Suprapubic skin (tissue), 4 donors: ENCODE measurements around the gene ZNF221.

Experiments
- EP300 ChIP-seq: sonication (generic); formaldehyde crosslinking; IDR thresholded peaks from one replicate; pipeline ENCODE4 v1.6.1; 2017; ENCODE audit warnings: antibody characterized with exemption
- POLR2AphosphoS5 ChIP-seq, 3 donors: sonication (generic); formaldehyde crosslinking; IDR thresholded peaks; one replicate each; pipeline ENCODE4 v1.6.1; 2017; ENCODE audit warnings: antibody characterized with exemption in 3 of 3
- TF ChIP-seq, protein P1 (sequence below), 2 donors: fragments of 200-600 bp in 1 of 2; fragments of 450-650 bp in 1 of 2; sonication (generic) in 1 of 2; IDR thresholded peaks; one replicate each; pipeline ENCODE4 v1.5.1; 2016 to 2019; ENCODE audit warnings: antibody characterized with exemption in 2 of 2, mild to moderate bottlenecking in 1 of 2, moderate library complexity in 1 of 2

DNA sequence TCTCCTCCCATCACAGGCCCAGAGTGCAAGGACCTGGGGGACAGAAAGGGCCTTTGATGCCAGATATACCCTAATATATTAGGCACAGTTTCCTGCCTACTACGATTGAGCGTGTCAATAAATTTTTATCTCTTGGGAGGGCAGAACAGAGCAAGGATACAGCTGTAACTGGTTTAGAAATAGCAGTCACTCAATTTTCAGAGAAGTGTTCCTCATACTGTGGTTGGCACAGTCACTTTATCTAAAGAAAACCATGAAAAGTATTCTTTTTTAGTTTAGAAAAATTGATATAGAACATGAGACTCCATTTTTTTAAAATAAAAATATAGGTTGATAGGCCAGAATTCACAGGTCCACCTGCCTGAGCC lies 32.5 kb downstream of the ZNF221 start:
- no peak for TF ChIP-seq EP300
- TF ChIP-seq, protein P1, sequence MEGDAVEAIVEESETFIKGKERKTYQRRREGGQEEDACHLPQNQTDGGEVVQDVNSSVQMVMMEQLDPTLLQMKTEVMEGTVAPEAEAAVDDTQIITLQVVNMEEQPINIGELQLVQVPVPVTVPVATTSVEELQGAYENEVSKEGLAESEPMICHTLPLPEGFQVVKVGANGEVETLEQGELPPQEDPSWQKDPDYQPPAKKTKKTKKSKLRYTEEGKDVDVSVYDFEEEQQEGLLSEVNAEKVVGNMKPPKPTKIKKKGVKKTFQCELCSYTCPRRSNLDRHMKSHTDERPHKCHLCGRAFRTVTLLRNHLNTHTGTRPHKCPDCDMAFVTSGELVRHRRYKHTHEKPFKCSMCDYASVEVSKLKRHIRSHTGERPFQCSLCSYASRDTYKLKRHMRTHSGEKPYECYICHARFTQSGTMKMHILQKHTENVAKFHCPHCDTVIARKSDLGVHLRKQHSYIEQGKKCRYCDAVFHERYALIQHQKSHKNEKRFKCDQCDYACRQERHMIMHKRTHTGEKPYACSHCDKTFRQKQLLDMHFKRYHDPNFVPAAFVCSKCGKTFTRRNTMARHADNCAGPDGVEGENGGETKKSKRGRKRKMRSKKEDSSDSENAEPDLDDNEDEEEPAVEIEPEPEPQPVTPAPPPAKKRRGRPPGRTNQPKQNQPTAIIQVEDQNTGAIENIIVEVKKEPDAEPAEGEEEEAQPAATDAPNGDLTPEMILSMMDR (IDR thresholded peaks at IDR 0.05): no peak
- no peak for TF ChIP-seq POLR2AphosphoS5 (IDR thresholded peaks at IDR 0.05)
